Fibroblast of mammary gland (primary cell): ENCODE data around the gene UBE2D3.

Source experiments
- DNase-seq: peaks from one replicate; pipeline ENCODE4 v3.0.0-alpha.2; 2010; ENCODE audit warnings: low read depth
- H3K4me3 ChIP-seq: 2 replicates; pipeline ENCODE4 v1.5.1; 2011; ENCODE audit warnings: low read depth, mild to moderate bottlenecking, low read length, moderate library complexity; ENCODE audit not compliant: control insufficient read depth
- TF ChIP-seq, protein P1 (sequence below): conservative IDR thresholded peaks from 2 replicates; pipeline ENCODE4 v1.5.1; 2011; ENCODE audit warnings: low read depth, low read length, inconsistent platforms; ENCODE audit not compliant: control insufficient read depth, insufficient read depth

UBE2D3 gene

DNA sequence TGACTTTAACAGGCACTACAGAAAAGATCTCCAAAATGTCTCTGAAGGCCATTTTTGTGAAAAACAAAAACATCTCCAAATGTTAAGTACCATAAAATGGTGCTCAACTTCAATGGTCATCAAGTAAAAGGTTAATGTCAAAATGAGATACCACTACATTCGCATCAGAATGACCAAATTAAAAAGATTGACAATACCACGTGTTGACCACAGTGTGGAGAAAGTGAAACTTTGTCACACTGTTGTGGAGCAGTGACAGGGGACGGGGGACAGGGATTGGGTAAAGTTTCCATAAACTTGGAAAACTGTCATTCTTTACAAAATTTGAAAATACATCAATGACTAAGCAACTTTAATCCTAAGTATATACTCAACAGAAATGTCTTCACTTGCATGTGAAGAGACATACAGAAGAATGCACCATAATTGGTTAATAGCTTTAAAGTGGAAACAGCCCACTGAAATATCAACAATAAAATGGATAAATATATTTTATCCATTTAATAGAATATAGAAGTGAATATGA, 22.3 kb upstream of the UBE2D3 start:
- TF ChIP-seq, protein P1, sequence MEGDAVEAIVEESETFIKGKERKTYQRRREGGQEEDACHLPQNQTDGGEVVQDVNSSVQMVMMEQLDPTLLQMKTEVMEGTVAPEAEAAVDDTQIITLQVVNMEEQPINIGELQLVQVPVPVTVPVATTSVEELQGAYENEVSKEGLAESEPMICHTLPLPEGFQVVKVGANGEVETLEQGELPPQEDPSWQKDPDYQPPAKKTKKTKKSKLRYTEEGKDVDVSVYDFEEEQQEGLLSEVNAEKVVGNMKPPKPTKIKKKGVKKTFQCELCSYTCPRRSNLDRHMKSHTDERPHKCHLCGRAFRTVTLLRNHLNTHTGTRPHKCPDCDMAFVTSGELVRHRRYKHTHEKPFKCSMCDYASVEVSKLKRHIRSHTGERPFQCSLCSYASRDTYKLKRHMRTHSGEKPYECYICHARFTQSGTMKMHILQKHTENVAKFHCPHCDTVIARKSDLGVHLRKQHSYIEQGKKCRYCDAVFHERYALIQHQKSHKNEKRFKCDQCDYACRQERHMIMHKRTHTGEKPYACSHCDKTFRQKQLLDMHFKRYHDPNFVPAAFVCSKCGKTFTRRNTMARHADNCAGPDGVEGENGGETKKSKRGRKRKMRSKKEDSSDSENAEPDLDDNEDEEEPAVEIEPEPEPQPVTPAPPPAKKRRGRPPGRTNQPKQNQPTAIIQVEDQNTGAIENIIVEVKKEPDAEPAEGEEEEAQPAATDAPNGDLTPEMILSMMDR = no peak
- H3K4me3 ChIP-seq = no peak overlapping the region
- DNase-seq = no peak

GRCh38 chr4:102847687-102848086, 20.3 kb upstream of the UBE2D3 start:
- no peak overlapping the region for H3K4me3 ChIP-seq
- DNase-seq = no peak
- TF ChIP-seq, protein P1 = no peak

DNA sequence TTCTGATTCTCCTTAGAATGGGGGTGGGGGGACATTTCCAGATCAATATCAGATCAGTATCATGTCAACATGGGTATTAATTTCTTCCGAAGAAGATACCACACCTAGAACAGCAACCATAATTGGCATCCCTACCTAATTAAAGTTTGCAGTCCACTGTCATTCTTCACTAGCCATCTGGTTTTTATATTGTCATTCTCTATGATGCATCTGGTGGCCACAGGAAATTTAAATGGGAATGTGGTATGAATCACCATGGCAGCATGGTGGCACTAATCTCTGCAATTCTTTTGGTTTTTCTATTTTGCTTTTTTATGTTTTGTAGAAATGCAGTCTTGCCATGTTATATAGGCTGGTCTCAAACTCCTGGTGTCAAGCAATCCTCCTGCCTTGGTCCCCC, 16.6 kb upstream of the UBE2D3 start:
- no peak overlapping the region for H3K4me3 ChIP-seq
- TF ChIP-seq, protein P1 = no peak
- DNase-seq = no peak

DNA sequence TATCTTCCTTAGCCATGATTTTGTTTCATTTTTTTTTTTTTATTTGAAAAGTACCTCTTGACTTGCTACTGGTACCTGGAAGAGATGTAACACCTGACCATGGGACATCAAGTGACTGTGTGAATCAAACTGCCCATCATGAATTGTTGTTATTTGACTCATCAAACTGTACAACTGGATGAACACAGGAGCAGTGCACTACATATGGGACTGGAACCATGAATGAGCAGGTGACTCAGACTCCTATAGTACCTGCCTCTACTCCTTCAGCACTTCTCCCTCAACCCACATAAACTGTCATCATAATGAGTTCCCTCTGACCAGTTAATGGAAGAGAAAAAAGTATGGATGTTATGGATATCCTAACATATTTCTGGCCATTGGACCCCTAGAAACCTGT, 15.9 kb upstream of the UBE2D3 start:
- TF ChIP-seq, protein P1 = no peak
- H3K4me3 ChIP-seq = no peak overlapping the region
- no peak for DNase-seq

DNA sequence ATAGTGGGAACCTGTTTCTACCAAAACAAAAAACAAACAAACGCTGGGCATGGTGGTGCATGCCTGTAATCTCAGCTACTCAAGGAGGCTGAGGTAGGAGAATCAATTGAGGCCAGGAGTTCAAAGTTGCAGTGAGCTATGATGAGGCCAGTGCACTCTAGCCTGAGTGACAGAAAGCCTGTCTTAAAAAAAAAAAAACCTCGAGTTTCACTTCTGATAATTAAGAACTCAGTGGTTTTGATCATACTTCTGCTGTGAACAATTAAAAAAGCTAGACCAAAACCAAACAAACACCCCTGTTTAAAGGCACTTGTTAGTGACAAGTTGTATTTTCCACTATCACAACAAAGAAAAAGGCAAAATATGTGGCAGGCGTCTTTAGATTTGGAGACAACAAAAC, 15.0 kb upstream of the UBE2D3 start:
- no peak for DNase-seq
- TF ChIP-seq, protein P1 = no peak
- H3K4me3 ChIP-seq = no peak overlapping the region

DNA sequence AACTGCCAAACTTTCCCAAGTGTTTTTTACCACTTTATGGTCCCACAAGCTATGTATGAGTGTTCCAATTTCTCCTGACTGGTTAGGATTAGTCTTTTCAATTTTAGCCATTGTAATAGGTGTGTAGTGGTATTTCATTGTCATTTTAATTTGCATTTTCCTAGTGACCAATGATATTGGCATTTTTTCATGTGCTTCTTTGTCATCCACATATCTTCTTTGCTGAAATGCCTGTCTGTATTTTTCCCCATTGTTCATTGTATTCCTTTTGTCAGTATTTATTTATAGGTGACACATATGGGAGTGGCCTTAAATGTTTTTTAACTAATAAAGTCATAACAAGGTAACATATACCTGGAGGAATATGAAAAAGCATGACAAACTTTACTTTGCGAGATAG, 9.2 kb upstream of the UBE2D3 start:
- TF ChIP-seq, protein P1 = no peak
- no peak overlapping the region for H3K4me3 ChIP-seq
- no peak for DNase-seq

- no peak overlapping the region for H3K4me3 ChIP-seq
- no peak for DNase-seq
- TF ChIP-seq, protein P1 = no peak
These were observed 5.3 kb upstream of the UBE2D3 start for GRCh38 chr4:102832667-102833066.
